NCI-H2227 treated with DMSO at 0.1 percent for 48 hours (cell line): Measurements from ENCODE around the gene CORO2A.
"Not testable (repeated sequence)": the region's sequence is repeated elsewhere in the genome, so short reads cannot be mapped to it uniquely, and the experiment has no call there.

Experiments used
- DNase-seq: peaks from one replicate; lab custom pipeline; 2025; lab: John Stamatoyannopoulos, UW

The CORO2A gene

DNA sequence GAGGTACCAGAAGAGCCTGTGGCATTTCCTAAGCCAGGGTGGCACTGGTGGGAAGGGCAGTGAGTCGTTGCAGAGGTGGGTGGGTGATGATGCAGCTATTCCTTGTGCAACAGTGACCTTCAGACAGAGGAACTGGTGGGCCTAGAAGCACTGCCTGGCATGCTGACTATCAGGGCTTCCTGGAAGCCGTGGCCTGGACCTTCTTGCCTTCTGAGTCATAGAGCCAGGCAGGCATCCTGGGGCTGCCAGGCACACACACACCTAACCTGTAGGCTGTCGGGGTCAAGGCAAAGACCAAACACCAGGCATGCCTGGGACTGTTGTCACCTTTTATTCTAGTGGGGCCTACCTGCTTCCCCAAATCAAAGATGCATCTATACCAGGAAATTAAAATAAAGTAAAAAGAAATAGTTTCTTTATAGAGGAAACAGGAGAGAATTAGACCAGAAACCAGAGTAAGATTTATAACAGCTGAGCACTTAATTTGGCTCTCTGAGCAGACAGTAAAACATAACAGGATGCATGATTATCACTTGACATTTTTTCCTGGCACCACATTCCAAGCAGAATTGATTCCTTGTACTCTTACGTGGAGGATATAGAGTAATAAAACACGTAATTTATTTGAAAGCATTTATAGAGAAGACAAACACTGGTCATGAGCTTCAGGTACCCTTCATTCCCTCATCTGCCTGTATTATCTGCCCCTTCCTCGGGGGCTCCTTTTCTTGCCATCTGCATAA, 110.8 kb downstream of the CORO2A start:
- DNase-seq = no peak

DNA sequence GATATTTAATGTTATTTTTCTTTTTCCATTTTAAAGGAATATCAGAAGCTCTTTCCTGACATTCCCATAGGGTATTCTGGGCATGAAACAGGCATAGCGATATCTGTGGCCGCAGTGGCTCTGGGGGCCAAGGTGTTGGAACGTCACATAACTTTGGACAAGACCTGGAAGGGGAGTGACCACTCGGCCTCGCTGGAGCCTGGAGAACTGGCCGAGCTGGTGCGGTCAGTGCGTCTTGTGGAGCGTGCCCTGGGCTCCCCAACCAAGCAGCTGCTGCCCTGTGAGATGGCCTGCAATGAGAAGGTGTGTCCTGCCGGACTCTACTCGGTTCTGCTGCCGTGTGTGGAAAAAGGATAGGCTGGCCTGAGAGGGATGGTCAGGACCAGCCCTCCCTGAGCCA, 111.7 kb downstream of the CORO2A start:
- no peak for DNase-seq

DNA sequence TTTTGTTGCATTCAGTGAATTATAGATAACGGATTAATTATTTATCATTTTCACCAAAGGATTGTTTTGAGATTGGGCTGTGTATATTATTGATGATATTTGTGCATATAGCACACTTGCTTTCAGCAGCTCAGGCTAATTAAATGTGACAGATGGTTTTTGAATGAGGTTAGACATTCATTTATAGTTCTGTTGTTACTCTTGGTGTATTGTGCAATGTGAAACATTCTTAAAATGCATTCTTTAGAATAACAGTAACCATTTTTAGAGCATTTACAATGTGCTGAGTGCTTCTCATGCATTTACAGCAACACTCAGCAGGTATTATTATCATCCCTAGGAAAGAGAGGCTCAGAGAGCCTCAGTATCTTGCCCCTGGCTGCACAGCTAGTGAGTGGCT, 112.1 kb downstream of the CORO2A start:
- DNase-seq = no peak

DNA sequence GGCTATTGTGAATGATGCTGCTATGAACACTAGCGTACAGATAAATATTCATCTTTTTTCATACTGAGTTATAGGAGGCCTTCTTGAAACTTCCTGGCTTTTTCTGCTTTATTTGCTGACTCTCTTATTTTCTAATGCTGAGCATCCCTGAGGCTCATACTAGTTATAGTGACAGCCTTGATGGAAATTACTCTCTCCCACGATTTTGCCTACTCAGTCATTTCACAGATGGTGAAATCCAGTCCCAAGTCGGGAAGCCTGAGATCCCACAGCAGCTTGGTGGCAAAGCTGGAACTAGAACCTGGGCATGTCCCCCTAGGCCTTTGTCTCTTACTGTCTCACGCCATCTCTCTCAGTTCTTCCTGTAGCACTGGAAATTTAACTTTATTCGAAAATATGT, 113.5 kb downstream of the CORO2A start:
- no peak for DNase-seq

- DNase-seq = not testable (repeated sequence)
These were observed 115.9 kb downstream of the CORO2A start for GRCh38 chr9:98076514-98076890.

GRCh38 chr9:98075332-98075805, 117.1 kb downstream of the CORO2A start:
- no peak for DNase-seq

GRCh38 chr9:98074115-98074990, 118.1 kb downstream of the CORO2A start:
- peak; percentile 49 for DNase-seq

- DNase-seq = no peak
These were observed 120.7 kb downstream of the CORO2A start for GRCh38 chr9:98071737-98072136.
